ENCODE measurements around the gene LNPK.
"Not testable (repeated sequence)": the region's sequence is repeated elsewhere in the genome, so short reads cannot be mapped to it uniquely, and the experiment has no call there.

LNPK gene

GRCh38 chr2:175965773-175966172 lies 36.3 kb downstream of the LNPK start:
- no peak for DNase-seq

GRCh38 chr2:175964195-175964594 lies 37.9 kb downstream of the LNPK start:
- DNase-seq = no peak

GRCh38 chr2:175963171-175963570 lies 38.9 kb downstream of the LNPK start:
- DNase-seq = not testable (repeated sequence)

GRCh38 chr2:175957845-175958244 lies 44.2 kb downstream of the LNPK start:
- DNase-seq = no peak

- no peak for DNase-seq
These were observed 46.9 kb downstream of the LNPK start for GRCh38 chr2:175955136-175955535.

- no peak for DNase-seq
These were observed 51.6 kb downstream of the LNPK start for GRCh38 chr2:175950512-175950911.

GRCh38 chr2:175948191-175948590 lies 53.9 kb downstream of the LNPK start:
- DNase-seq = no peak

GRCh38 chr2:175947073-175947472 lies 55.0 kb downstream of the LNPK start:
- no peak for DNase-seq

- DNase-seq = no peak
These were observed 60.4 kb downstream of the LNPK start for GRCh38 chr2:175941699-175942098.

- no peak for DNase-seq
These were observed 64.9 kb downstream of the LNPK start for GRCh38 chr2:175937216-175937615.

GRCh38 chr2:175935289-175936181 lies 66.5 kb downstream of the LNPK start:
- DNase-seq = no peak

GRCh38 chr2:175932675-175933074 lies 69.4 kb downstream of the LNPK start:
- DNase-seq = no peak

GRCh38 chr2:175931805-175932204 lies 70.3 kb downstream of the LNPK start:
- DNase-seq = no peak

GRCh38 chr2:175930504-175930903 lies 71.6 kb downstream of the LNPK start:
- no peak for DNase-seq

- DNase-seq = no peak
These were observed 72.2 kb downstream of the LNPK start for GRCh38 chr2:175929850-175930249.

GRCh38 chr2:175926272-175926671 lies 75.8 kb downstream of the LNPK start:
- no peak for DNase-seq

GRCh38 chr2:175922160-175922559 lies 79.9 kb downstream of the LNPK start:
- no peak for DNase-seq

GRCh38 chr2:175918935-175919334 lies 83.1 kb downstream of the LNPK start:
- no peak for DNase-seq

GRCh38 chr2:175914846-175915245 lies 87.2 kb downstream of the LNPK start:
- DNase-seq = no peak

- DNase-seq = not testable (repeated sequence)
These were observed 88.0 kb downstream of the LNPK start for GRCh38 chr2:175913849-175914743.

GRCh38 chr2:175913267-175913666 lies 88.8 kb downstream of the LNPK start:
- DNase-seq = not testable (repeated sequence)

GRCh38 chr2:175904035-175904434 lies 98.0 kb downstream of the LNPK start:
- DNase-seq = no peak

GRCh38 chr2:175903384-175903936 lies 98.6 kb downstream of the LNPK start:
- DNase-seq = no peak
